GM21717 (cell line): ENCODE results near the gene TPRX1.
"Not testable (repeated sequence)": the region's sequence is repeated elsewhere in the genome, so short reads cannot be mapped to it uniquely, and the experiment has no call there.

Experiments used
- ATAC-seq: cut with Tn5 transposase; IDR thresholded peaks from one replicate; pipeline ENCODE4 v1.9.1; 2021; ENCODE audit warnings: mild to moderate bottlenecking, moderate library complexity; ENCODE audit not compliant: unreplicated experiment

The TPRX1 gene

GRCh38 chr19:47803148-47803547, 1.2 kb downstream of the TPRX1 start:
- ATAC-seq = not testable (repeated sequence)

- no peak for ATAC-seq
Measured at GRCh38 chr19:47802521-47803043, 1.8 kb downstream of the TPRX1 start.

GRCh38 chr19:47801270-47801669, 3.1 kb downstream of the TPRX1 start:
- ATAC-seq = no peak

GRCh38 chr19:47798904-47799266, 5.5 kb downstream of the TPRX1 start:
- no peak for ATAC-seq

GRCh38 chr19:47797996-47798903, 6.1 kb downstream of the TPRX1 start:
- ATAC-seq = no peak

- no peak for ATAC-seq
Measured at GRCh38 chr19:47796785-47797184, 7.6 kb downstream of the TPRX1 start.

- ATAC-seq = no peak
Measured at GRCh38 chr19:47794526-47794925, 9.8 kb downstream of the TPRX1 start.

- ATAC-seq = no peak
Measured at GRCh38 chr19:47792616-47793015, 11.7 kb downstream of the TPRX1 start.

GRCh38 chr19:47790398-47790814, 13.9 kb downstream of the TPRX1 start:
- ATAC-seq = no peak

GRCh38 chr19:47789811-47790210, 14.5 kb downstream of the TPRX1 start:
- not testable (repeated sequence) for ATAC-seq

- ATAC-seq = not testable (repeated sequence)
Measured at GRCh38 chr19:47787307-47787706, 17.0 kb downstream of the TPRX1 start.

GRCh38 chr19:47786566-47786965, 17.8 kb downstream of the TPRX1 start:
- no peak for ATAC-seq

- ATAC-seq = no peak
Measured at GRCh38 chr19:47781590-47782262, 22.6 kb downstream of the TPRX1 start.

GRCh38 chr19:47780215-47780551, 24.2 kb downstream of the TPRX1 start:
- ATAC-seq = no peak

GRCh38 chr19:47779524-47780214, 24.7 kb downstream of the TPRX1 start:
- no peak for ATAC-seq

- no peak for ATAC-seq
Measured at GRCh38 chr19:47778954-47779351, 25.4 kb downstream of the TPRX1 start.

- peak; percentile 70 for ATAC-seq
Measured at GRCh38 chr19:47778049-47778953, 26.1 kb downstream of the TPRX1 start, which contains the start of gene SELENOW. Gene SELENOW, plus strand, starts transcription at chr19:47778703. Its CDS starts 83 bp downstream, at chr19:47778786.

- not testable (repeated sequence) for ATAC-seq
Measured at GRCh38 chr19:47777245-47778048, 26.9 kb downstream of the TPRX1 start.

GRCh38 chr19:47776568-47776967, 27.8 kb downstream of the TPRX1 start:
- no peak for ATAC-seq
